GM21423 (cell line): ENCODE data around the gene NFRKB.
"Not testable (repeated sequence)": the region's sequence is repeated elsewhere in the genome, so short reads cannot be mapped to it uniquely, and the experiment has no call there.

ENCODE experiments used
- ATAC-seq: cut with Tn5 transposase; IDR thresholded peaks from one replicate; pipeline ENCODE4 v1.9.1; 2021; ENCODE audit warnings: mild to moderate bottlenecking, moderate library complexity; ENCODE audit not compliant: unreplicated experiment

NFRKB gene

GRCh38 chr11:129894278-129895125 is 876 bp downstream of the NFRKB start:
- no peak for ATAC-seq

GRCh38 chr11:129888451-129888850 is 6.9 kb downstream of the NFRKB start:
- ATAC-seq = no peak

- ATAC-seq = no peak
Measured at GRCh38 chr11:129885381-129885780, 10.0 kb downstream of the NFRKB start.

- ATAC-seq = no peak
Measured at GRCh38 chr11:129884581-129884980, 10.8 kb downstream of the NFRKB start.

GRCh38 chr11:129881570-129882170 is 13.7 kb downstream of the NFRKB start:
- ATAC-seq = peak; percentile 96

- no peak for ATAC-seq
Measured at GRCh38 chr11:129880311-129880710, 15.1 kb downstream of the NFRKB start.

GRCh38 chr11:129871914-129872313 is 23.5 kb downstream of the NFRKB start:
- no peak for ATAC-seq

- not testable (repeated sequence) for ATAC-seq
Measured at GRCh38 chr11:129868626-129869025, 26.8 kb downstream of the NFRKB start.

- no peak for ATAC-seq
Measured at GRCh38 chr11:129866311-129866710, 29.1 kb downstream of the NFRKB start.

- ATAC-seq = no peak
Measured at GRCh38 chr11:129865701-129866100, 29.7 kb downstream of the NFRKB start.

- ATAC-seq = no peak
Measured at GRCh38 chr11:129864811-129865210, 30.6 kb downstream of the NFRKB start.

GRCh38 chr11:129861702-129862522 is 33.5 kb downstream of the NFRKB start:
- no peak for ATAC-seq

- no peak for ATAC-seq
Measured at GRCh38 chr11:129856036-129856435, 39.3 kb downstream of the NFRKB start.

GRCh38 chr11:129855086-129855485 is 40.3 kb downstream of the NFRKB start:
- no peak for ATAC-seq

- no peak for ATAC-seq
Measured at GRCh38 chr11:129854232-129854805, 41.1 kb downstream of the NFRKB start.

- no peak for ATAC-seq
Measured at GRCh38 chr11:129853518-129854231, 41.7 kb downstream of the NFRKB start.

- ATAC-seq = no peak
Measured at GRCh38 chr11:129852125-129852740, 43.1 kb downstream of the NFRKB start.

- ATAC-seq = no peak
Measured at GRCh38 chr11:129849447-129850130, 45.8 kb downstream of the NFRKB start.

- not testable (repeated sequence) for ATAC-seq
Measured at GRCh38 chr11:129847361-129847760, 48.0 kb downstream of the NFRKB start.
